Activated CD4-positive, CD25-positive, alpha-beta regulatory T cell treated with anti-CD3 and anti-CD28 coated beads, Interleukin-2, amount 50 U/mL, for 72 hours (primary cell): Measurements from ENCODE around the gene DGKD.

ENCODE experiments used
- DNase-seq: peaks from one replicate; pipeline ENCODE4 v3.0.0; 2021

Gene DGKD

GRCh38 chr2:233414273-233414654, 60.0 kb downstream of the DGKD start:
- no peak for DNase-seq

- DNase-seq, result no peak
Observed at GRCh38 chr2:233414777-233415570, 60.7 kb downstream of the DGKD start.

GRCh38 chr2:233416199-233416598, 61.9 kb downstream of the DGKD start:
- no peak for DNase-seq

GRCh38 chr2:233416706-233417105, 62.4 kb downstream of the DGKD start:
- DNase-seq, result no peak

GRCh38 chr2:233417282-233417681, 63.0 kb downstream of the DGKD start:
- DNase-seq, result no peak

- DNase-seq, result no peak
Observed at GRCh38 chr2:233418052-233418760, 63.9 kb downstream of the DGKD start.

- DNase-seq, result no peak
Observed at GRCh38 chr2:233418761-233419546, 64.7 kb downstream of the DGKD start.

GRCh38 chr2:233419602-233420391, 65.5 kb downstream of the DGKD start:
- DNase-seq, result no peak

- peak; percentile 29 for DNase-seq
Observed at GRCh38 chr2:233421091-233421816, 67.0 kb downstream of the DGKD start.

GRCh38 chr2:233422050-233422639, 67.9 kb downstream of the DGKD start:
- DNase-seq, result peak; percentile 56

- DNase-seq, result no peak
Observed at GRCh38 chr2:233422649-233423551, 68.6 kb downstream of the DGKD start.

- DNase-seq, result peak; percentile 13
Observed at GRCh38 chr2:233423552-233423860, 69.2 kb downstream of the DGKD start.

GRCh38 chr2:233424154-233424951, 70.1 kb downstream of the DGKD start:
- DNase-seq, result peak; percentile 16

- DNase-seq, result peak; percentile 47
Observed at GRCh38 chr2:233426619-233427342, 72.5 kb downstream of the DGKD start.

- peak; percentile 24 for DNase-seq
Observed at GRCh38 chr2:233428008-233428407, 73.7 kb downstream of the DGKD start.

GRCh38 chr2:233428438-233428837, 74.1 kb downstream of the DGKD start:
- no peak for DNase-seq

- peak; percentile 26 for DNase-seq
Observed at GRCh38 chr2:233429175-233429897, 75.0 kb downstream of the DGKD start.

GRCh38 chr2:233430081-233430480, 75.8 kb downstream of the DGKD start:
- no peak for DNase-seq
